H9 (cell line): ENCODE results near the gene B3GALT4. TPM values are rescaled to one million over a fixed set of nuclear protein-coding genes. Genes with fewer than 3 reads are reported as not detected.

Source experiments
- DNase-seq: peaks from one replicate; pipeline ENCODE4 v3.0.0-alpha.2; 2017
- H2AFZ ChIP-seq: one replicate; pipeline ENCODE4 v1.6.1; 2013; ENCODE audit warnings: mild to moderate bottlenecking, low read length, control low read depth, moderate library complexity
- H2AK5ac ChIP-seq: 2 replicates; pipeline ENCODE4 v1.6.1; 2013; ENCODE audit warnings: low read length, control low read depth, mixed read lengths; ENCODE audit not compliant: insufficient read length
- H2BK120ac ChIP-seq: one replicate; pipeline ENCODE4 v1.6.1; 2013; ENCODE audit warnings: low read depth, mild to moderate bottlenecking, low read length, control low read depth, inconsistent platforms; ENCODE audit not compliant: poor library complexity, severe bottlenecking
- H2BK12ac ChIP-seq: 2 replicates; pipeline ENCODE4 v1.6.1; 2013; ENCODE audit warnings: low read length, control low read depth, mixed read lengths, low read depth; ENCODE audit not compliant: insufficient read length
- H2BK15ac ChIP-seq: 2 replicates; pipeline ENCODE4 v1.6.1; 2013; ENCODE audit warnings: low read depth, low read length, control low read depth
- H2BK20ac ChIP-seq: one replicate; pipeline ENCODE4 v1.6.1; 2013; ENCODE audit warnings: low read depth, mild to moderate bottlenecking, low read length, control low read depth, inconsistent platforms; ENCODE audit not compliant: poor library complexity, severe bottlenecking
- H2BK5ac ChIP-seq: 2 replicates; pipeline ENCODE4 v1.6.1; 2013; ENCODE audit warnings: low read length, control low read depth, mixed read lengths; ENCODE audit not compliant: insufficient read length
- H3K14ac ChIP-seq: 2 replicates; pipeline ENCODE4 v1.6.1; 2013; ENCODE audit warnings: low read length, control low read depth; ENCODE audit not compliant: insufficient read depth
- H3K18ac ChIP-seq: 2 replicates; pipeline ENCODE4 v1.6.1; 2013; ENCODE audit warnings: low read depth, mild to moderate bottlenecking, mixed read lengths, low read length, control low read depth; ENCODE audit not compliant: insufficient read length
- H3K23ac ChIP-seq: 2 replicates; pipeline ENCODE4 v1.6.1; 2013; ENCODE audit warnings: low read length, control low read depth, mixed read lengths, low read depth; ENCODE audit not compliant: insufficient read length
- H3K23me2 ChIP-seq: 2 replicates; pipeline ENCODE4 v1.6.1; 2013; ENCODE audit warnings: low read depth, mild to moderate bottlenecking, mixed read lengths, low read length, control low read depth; ENCODE audit not compliant: insufficient read length, poor library complexity, severe bottlenecking
- H3K27ac ChIP-seq: 2 replicates; pipeline ENCODE4 v1.5.1; 2013; ENCODE audit warnings: low read length, control low read depth, mixed read lengths, low read depth; ENCODE audit not compliant: insufficient read length
- H3K27me3 ChIP-seq: 2 replicates; pipeline ENCODE4 v1.6.1; 2013; ENCODE audit warnings: low read length, control low read depth, inconsistent platforms; ENCODE audit not compliant: insufficient read depth
- H3K4ac ChIP-seq: 2 replicates; pipeline ENCODE4 v1.6.1; 2013; ENCODE audit warnings: low read depth, mild to moderate bottlenecking, control low read depth, inconsistent platforms, low read length, moderate library complexity
- H3K4me1 ChIP-seq: 2 replicates; pipeline ENCODE4 v1.6.1; 2013; ENCODE audit warnings: low read length, control low read depth, inconsistent platforms; ENCODE audit not compliant: insufficient read depth
- H3K4me2 ChIP-seq: 2 replicates; pipeline ENCODE4 v1.6.1; 2013; ENCODE audit warnings: low read length, control low read depth, mixed read lengths; ENCODE audit not compliant: insufficient read length, insufficient read depth
- H3K56ac ChIP-seq: 2 replicates; pipeline ENCODE4 v1.6.1; 2013; ENCODE audit warnings: low read depth, mild to moderate bottlenecking, mixed read lengths, low read length, control low read depth; ENCODE audit not compliant: insufficient read length
- H3K79me1 ChIP-seq: 2 replicates; pipeline ENCODE4 v1.6.1; 2013; ENCODE audit warnings: low read depth, mild to moderate bottlenecking, moderate library complexity, low read length, control low read depth, inconsistent platforms; ENCODE audit not compliant: insufficient read depth, poor library complexity, severe bottlenecking
- H3K79me2 ChIP-seq: 2 replicates; pipeline ENCODE4 v1.6.1; 2013; ENCODE audit warnings: low read length, control low read depth, inconsistent platforms; ENCODE audit not compliant: insufficient read depth
- H3K9ac ChIP-seq: 2 replicates; pipeline ENCODE4 v1.6.1; 2013; ENCODE audit warnings: low read length, control low read depth, mixed read lengths; ENCODE audit not compliant: insufficient read length; ENCODE audit errors: extremely low read depth
- H3K9me3 ChIP-seq: one replicate; pipeline ENCODE4 v1.6.1; 2013; ENCODE audit warnings: low read depth, low read length, inconsistent platforms; ENCODE audit not compliant: control insufficient read depth
- H3T11ph ChIP-seq: one replicate; pipeline ENCODE4 v1.6.1; 2013; ENCODE audit warnings: mild to moderate bottlenecking, low read length, control low read depth, inconsistent platforms
- H4K20me1 ChIP-seq: one replicate; pipeline ENCODE4 v1.6.1; 2013; ENCODE audit not compliant: control insufficient read depth, insufficient read length, insufficient read depth
- H4K5ac ChIP-seq: 2 replicates; pipeline ENCODE4 v1.6.1; 2013; ENCODE audit warnings: low read depth, mild to moderate bottlenecking, mixed read lengths, low read length, control low read depth; ENCODE audit not compliant: insufficient read length
- H4K8ac ChIP-seq: replicated peaks from 2 replicates; pipeline ENCODE4 v1.6.1; 2013; ENCODE audit warnings: low read length, control low read depth, mixed read lengths, low read depth; ENCODE audit not compliant: insufficient read length
- H4K91ac ChIP-seq: 2 replicates; pipeline ENCODE4 v1.6.1; 2013; ENCODE audit warnings: low read depth, mild to moderate bottlenecking, moderate library complexity, mixed read lengths, low read length, control low read depth; ENCODE audit not compliant: insufficient read length
- H3K27ac Mint-ChIP-seq, 3 experiments: 2 replicates in 2 of 3; 3 replicates in 1 of 3; pipeline ENCODE4 v1.8.0; 2020 to 2021; ENCODE audit warnings: mixed read lengths in 3 of 3, mild to moderate bottlenecking in 1 of 3, moderate library complexity in 1 of 3
- H3K27me3 Mint-ChIP-seq: 2 replicates; pipeline ENCODE4 v1.8.0; 2021; ENCODE audit warnings: low read depth, mild to moderate bottlenecking, moderate library complexity, mixed read lengths
- H3K36me3 Mint-ChIP-seq, 3 experiments: 2 replicates in 2 of 3; 3 replicates in 1 of 3; pipeline ENCODE4 v1.8.0; 2020 to 2021; ENCODE audit warnings: low read depth in 3 of 3, mixed read lengths in 3 of 3; ENCODE audit not compliant: insufficient read depth in 1 of 3
- H3K4me1 Mint-ChIP-seq, 2 experiments: 2 replicates each; pipeline ENCODE4 v1.8.0; 2020; ENCODE audit warnings: mixed read lengths in 2 of 2
- H3K4me3 Mint-ChIP-seq, 2 experiments: 2 replicates in 1 of 2; 3 replicates in 1 of 2; pipeline ENCODE4 v1.8.0; 2020 to 2021; ENCODE audit warnings: mild to moderate bottlenecking in 2 of 2, mixed read lengths in 2 of 2, moderate library complexity in 1 of 2
- H3K9me3 Mint-ChIP-seq, 2 experiments: 2 replicates in 1 of 2; 3 replicates in 1 of 2; pipeline ENCODE4 v1.8.0; 2020; ENCODE audit warnings: mild to moderate bottlenecking in 2 of 2, mixed read lengths in 2 of 2, moderate library complexity in 1 of 2
- CTCF ChIP-seq: fragments of 200-600 bp; sonication (generic); conservative IDR thresholded peaks from 3 replicates; pipeline ENCODE4 v1.8.0; 2021; ENCODE audit warnings: antibody characterized with exemption, mild to moderate bottlenecking
- WGBS: extraction: QIAGEN DNeasy Blood & Tissue Kit; methylation state at CpG from one replicate; pipeline ENCODE4 v1.1.7; 2013; ENCODE audit warnings: missing lambda C conversion rate, low lambda C conversion rate, mixed read lengths; ENCODE audit not compliant: insufficient read length; ENCODE audit errors: extremely low coverage; 5-methylcytosine and 5-hydroxymethylcytosine counted together
- total RNA-seq: library from RNA; stranded (reverse); gene quantifications from 2 replicates; pipeline ENCODE4 v1.2.1, GENCODE V29; 2021

B3GALT4 gene
- total RNA-seq, 1 experiment from 2014 or later = 3.2 TPM

- peaks cover 7 to 20% of the 10 kb centered on the region in 2 experiments for H3K4me1 Mint-ChIP-seq
- TF ChIP-seq CTCF = no peak
These were observed 13.5 kb downstream of the B3GALT4 start for GRCh38 chr6:33290459-33290858.

More at GRCh38 chr6:33290459-33290858, 13.5 kb downstream of the B3GALT4 start:
- Histone ChIP-seq H2AFZ (no peak overlapping the region), H3K56ac (no peak overlapping the region), H2AK5ac (no peak overlapping the region), H3K27ac (no peak overlapping the region), H3K79me2 (peaks cover 7% of the 10 kb centered on the region; the same call in 1 of the 2 replicates), H2BK12ac (no peak overlapping the region), H4K20me1 (no peaks in the 10 kb centered on the region), H3K4me1 (no peaks in the 10 kb centered on the region; the same call in 1 of the 2 replicates), H3K9me3 (no peaks in the 10 kb centered on the region), H3K79me1 (peaks cover 8% of the 10 kb centered on the region), H3K23ac (no peak overlapping the region), H3K23me2 (peaks cover 12% of the 10 kb centered on the region), H3K18ac (no peak overlapping the region), H3K14ac (no peak overlapping the region), H4K5ac (no peak overlapping the region), H3K4ac (no peak overlapping the region), H3K4me2 (peak overlapping the region; percentile 74), H2BK20ac (no peak overlapping the region), H4K8ac (no peak overlapping the region), H2BK5ac (no peak overlapping the region), H4K91ac (no peak overlapping the region), H3K27me3 (no peaks in the 10 kb centered on the region), H3K9ac (no peak overlapping the region), H2BK15ac (no peak overlapping the region), H3T11ph (no peak overlapping the region), H2BK120ac (no peak overlapping the region)
- H3K36me3 Mint-ChIP-seq = peaks cover 29 to 74% (median 54%) of the 10 kb centered on the region in 3 experiments
- no peak for DNase-seq
- no CpG with 5 or more reads among the region's 7 CpGs for WGBS
- peak overlapping the region; percentile 99 to 100 for H3K4me3 Mint-ChIP-seq
- H3K27ac Mint-ChIP-seq = peak overlapping the region in 2 of 3 experiments; percentile 52 to 97; a peak in 2 of 7 replicates
- H3K9me3 Mint-ChIP-seq = no peaks in the 10 kb centered on the region
- H3K27me3 Mint-ChIP-seq = no peaks in the 10 kb centered on the region; the same call in 1 of the 2 replicates
